GM12873 (cell line): Measurements from ENCODE around the gene CCDC63.

Experiments
- TF ChIP-seq, protein P1 (sequence below): IDR thresholded peaks from 2 replicates; pipeline ENCODE4 v1.5.1; 2012; ENCODE audit warnings: low read depth, mild to moderate bottlenecking, moderate library complexity, low read length, control low read depth; ENCODE audit not compliant: insufficient read depth; ENCODE audit errors: missing control alignments

The CCDC63 gene

DNA sequence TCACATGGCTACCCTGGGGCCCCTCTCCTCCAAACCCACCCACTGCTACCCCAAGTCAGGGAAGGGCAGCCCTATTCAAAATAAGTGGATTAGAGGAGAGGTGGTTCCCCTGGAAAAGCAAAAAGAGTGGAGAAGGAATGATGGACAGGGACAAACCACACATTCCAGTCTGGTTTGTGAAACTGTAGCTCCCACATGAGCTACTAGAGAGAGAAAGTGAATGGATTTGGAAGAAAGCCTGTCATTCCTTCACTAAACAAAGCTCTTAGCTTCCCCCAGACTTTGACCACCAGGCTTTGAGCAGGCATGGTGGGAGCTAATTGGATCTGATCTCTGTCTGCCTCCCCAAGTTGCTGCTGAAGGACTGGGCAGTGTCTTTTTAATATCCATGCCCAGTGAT, 28.0 kb downstream of the CCDC63 start:
- TF ChIP-seq, protein P1, sequence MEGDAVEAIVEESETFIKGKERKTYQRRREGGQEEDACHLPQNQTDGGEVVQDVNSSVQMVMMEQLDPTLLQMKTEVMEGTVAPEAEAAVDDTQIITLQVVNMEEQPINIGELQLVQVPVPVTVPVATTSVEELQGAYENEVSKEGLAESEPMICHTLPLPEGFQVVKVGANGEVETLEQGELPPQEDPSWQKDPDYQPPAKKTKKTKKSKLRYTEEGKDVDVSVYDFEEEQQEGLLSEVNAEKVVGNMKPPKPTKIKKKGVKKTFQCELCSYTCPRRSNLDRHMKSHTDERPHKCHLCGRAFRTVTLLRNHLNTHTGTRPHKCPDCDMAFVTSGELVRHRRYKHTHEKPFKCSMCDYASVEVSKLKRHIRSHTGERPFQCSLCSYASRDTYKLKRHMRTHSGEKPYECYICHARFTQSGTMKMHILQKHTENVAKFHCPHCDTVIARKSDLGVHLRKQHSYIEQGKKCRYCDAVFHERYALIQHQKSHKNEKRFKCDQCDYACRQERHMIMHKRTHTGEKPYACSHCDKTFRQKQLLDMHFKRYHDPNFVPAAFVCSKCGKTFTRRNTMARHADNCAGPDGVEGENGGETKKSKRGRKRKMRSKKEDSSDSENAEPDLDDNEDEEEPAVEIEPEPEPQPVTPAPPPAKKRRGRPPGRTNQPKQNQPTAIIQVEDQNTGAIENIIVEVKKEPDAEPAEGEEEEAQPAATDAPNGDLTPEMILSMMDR, result no peak

DNA sequence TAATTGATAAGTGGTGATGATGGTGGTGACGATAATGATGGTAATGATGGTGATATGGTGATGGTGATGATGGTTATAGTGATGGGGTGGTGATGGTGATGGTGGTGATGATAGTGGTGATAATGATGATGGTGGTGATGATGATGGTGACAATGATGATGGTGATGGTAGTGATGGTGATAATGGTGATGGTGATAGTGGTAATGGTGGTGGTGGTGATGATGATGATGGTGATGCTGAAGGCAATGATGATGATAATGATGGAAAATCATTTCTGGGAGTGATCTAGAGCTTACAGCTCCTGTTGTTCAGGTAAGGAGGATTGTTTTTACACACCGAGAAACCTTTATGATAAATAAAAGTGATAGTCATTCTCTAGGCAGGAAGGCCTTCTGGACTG, 33.9 kb downstream of the CCDC63 start:
- TF ChIP-seq, protein P1, result no peak

DNA sequence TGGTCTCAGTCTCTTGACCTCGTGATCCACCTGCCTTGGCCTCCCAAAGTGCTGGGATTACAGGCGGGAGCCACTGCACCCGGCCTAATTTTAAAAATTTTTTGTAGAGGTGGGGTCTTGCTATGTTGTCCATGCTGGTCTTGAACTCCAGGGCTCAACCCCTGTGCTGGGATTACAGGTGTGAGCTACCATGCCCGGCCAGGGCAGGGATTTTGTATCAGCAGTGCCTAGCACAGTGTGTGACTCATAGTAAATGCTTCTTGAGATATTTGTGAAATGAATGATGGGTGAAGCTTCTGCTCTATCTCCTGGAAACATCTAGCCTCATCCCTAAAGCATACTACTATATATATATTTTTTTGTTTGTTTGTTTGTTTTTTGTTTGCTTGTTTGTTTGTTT, 36.5 kb downstream of the CCDC63 start:
- TF ChIP-seq, protein P1, result no peak

DNA sequence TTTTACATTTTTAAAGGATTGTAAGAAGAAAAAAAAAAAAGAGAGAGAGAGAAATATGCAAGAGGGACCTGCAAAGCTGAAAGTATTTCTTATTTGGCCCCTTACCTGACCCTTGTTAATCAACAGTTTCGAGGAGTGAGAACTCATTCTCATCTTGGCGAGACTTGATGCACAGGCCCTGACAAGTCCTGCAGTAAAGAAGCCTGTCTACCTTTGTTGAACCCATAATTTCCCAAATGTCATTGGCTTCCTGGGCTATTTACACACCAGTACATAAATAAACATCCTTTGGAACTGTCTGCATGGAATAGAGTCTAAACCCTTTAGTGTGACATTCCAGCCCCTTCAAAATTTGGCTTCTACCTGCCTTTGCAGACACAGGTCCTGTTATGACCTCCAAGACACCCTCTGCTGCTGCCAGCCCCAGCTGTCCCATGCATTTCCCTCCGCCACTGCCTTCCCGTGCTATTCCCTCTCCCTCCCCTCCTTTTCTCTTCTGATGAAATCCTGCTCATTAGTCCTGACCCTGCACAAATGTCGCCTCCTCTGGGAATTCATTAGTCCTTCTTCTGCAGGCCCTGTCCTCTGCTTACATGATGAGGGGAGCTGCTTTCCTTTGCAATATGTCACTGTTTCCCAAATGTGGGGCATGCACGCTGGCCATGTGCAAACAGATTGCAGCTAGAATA, 38.5 kb downstream of the CCDC63 start:
- TF ChIP-seq, protein P1, result no peak

DNA sequence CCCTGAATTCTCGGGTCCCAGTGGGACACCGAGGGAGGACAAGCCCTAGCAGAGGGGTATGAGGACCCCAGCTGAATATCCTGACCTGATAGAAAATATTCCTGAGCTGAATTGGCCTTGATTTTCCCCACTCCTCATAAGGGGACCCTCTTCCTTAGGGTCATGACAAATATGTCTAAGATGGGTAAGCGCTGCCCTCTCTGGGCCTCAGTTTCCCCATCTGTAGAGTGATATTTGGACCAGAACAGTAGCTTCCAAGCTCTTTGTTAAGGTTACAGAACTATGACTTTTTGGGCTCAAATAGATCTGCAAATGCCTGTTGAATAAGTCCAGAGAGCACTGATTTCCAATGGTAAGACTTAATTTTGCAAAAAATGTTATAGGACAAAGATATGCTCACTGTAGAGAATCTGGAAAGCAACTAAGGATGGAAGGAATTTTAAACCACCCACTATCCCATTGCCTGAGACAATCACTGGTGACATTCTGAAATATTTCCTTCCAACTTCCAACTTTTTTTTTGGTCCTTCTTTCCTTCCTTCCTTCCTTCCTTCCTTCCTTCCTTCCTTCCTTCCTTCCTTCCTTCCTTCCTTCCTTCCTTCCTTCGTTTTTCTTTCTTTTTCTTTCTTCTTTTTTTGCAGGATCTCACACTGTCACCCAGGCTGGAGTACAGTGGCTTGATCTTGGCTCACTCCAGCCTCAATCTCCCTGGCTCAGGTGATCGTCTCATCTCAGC, 41.6 kb downstream of the CCDC63 start:
- TF ChIP-seq, protein P1, result no peak

DNA sequence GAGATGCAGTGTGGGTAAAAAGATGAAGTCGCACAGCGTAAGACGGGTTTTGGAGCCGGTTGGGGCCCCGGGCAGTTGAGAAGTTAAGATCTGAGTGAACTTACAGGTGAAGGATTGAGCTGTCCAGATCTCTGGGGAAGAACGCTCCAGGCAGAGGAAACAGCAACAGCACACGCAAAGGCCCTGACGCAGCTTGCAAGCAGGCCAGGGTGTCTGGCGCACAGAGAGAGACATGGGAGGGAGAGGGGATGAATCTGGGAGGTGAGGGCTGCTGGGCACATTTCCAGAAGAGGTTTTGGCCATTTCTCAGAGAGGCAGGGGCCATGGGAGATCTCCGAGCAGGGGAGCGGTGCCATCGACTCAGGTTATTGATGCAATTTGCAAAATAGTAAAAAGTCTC, 42.6 kb downstream of the CCDC63 start:
- TF ChIP-seq, protein P1, result no peak

DNA sequence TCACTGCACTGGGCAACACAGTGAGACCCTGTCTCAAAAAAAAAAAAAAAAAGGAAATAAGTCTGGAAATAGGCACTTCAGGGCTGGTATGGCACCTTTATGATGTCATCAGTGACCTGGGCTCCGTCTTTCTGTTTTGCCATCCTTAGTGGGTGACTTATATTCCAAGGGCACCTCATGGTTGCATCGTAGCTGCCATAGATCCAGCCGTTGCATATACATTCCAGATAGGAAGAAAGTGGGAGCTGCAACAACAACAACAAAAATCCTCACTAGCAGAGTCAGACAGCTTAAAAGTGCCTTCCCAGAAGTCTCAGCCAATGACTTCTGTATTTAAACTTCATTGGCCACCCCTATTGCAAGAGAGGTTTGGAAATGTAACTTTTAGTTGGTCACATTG, 47.2 kb downstream of the CCDC63 start:
- TF ChIP-seq, protein P1, result no peak
